Activated B cell treated with CpG ODN at 0.5 μM for 24 hours (primary cell): ENCODE results near the gene MYO18A. TPM values are rescaled to one million over a fixed set of nuclear protein-coding genes. Genes with fewer than 3 reads are reported as not detected.

Source experiments
- ATAC-seq: fragments of 200-7000 bp; cut with Tn5 transposase; one replicate; pipeline ENCODE4 v1.10.0; 2021; ENCODE audit warnings: low read depth, mild to moderate bottlenecking, moderate library complexity
- CTCF ChIA-PET: fragments of 350-600 bp; sonication (Branson Sonifier 250); formaldehyde crosslinking; loops from one replicate; lab custom pipeline; 2021; ENCODE audit warnings: antibody characterized with exemption; lab: Charles Lee
- POLR2A ChIA-PET: fragments of 350-600 bp; sonication (Branson Sonifier 250); formaldehyde crosslinking; loops from one replicate; lab custom pipeline; 2021; ENCODE audit warnings: antibody characterized with exemption; lab: Charles Lee
- DNase-seq: peaks from one replicate; pipeline ENCODE4 v3.0.0; 2022
- H3K27ac Mint-ChIP-seq: one replicate; pipeline ENCODE4 v1.8.0; 2020; ENCODE audit warnings: mixed read lengths
- H3K27me3 Mint-ChIP-seq: one replicate; pipeline ENCODE4 v1.8.0; 2021; ENCODE audit warnings: mixed read lengths
- H3K36me3 Mint-ChIP-seq: one replicate; pipeline ENCODE4 v1.8.0; 2021; ENCODE audit warnings: low read depth, mixed read lengths
- H3K4me1 Mint-ChIP-seq: one replicate; pipeline ENCODE4 v1.8.0; 2021; ENCODE audit warnings: mixed read lengths
- H3K4me3 Mint-ChIP-seq: one replicate; pipeline ENCODE4 v1.8.0; 2020; ENCODE audit warnings: mild to moderate bottlenecking, mixed read lengths
- H3K9me3 Mint-ChIP-seq: one replicate; pipeline ENCODE4 v1.8.0; 2020; ENCODE audit warnings: mixed read lengths
- intact Hi-C: fragments of 100-400 bp; cut with micrococcal nuclease; formaldehyde crosslinking; loops from one replicate; pipeline ENCODE4 v1.15.1; 2024
- total RNA-seq: library from RNA; stranded (reverse); gene quantifications from 2 replicates; pipeline ENCODE4 v1.2.3, GENCODE V29; 2022
- TF ChIP-seq, protein P1 (sequence below): fragments of 200-600 bp; IDR thresholded peaks from one replicate; pipeline ENCODE4 v1.8.0; 2022; ENCODE audit warnings: antibody characterized with exemption, mild to moderate bottlenecking

MYO18A gene
- total RNA-seq, 1 donor from 2014 or later: 79.8 TPM

DNA sequence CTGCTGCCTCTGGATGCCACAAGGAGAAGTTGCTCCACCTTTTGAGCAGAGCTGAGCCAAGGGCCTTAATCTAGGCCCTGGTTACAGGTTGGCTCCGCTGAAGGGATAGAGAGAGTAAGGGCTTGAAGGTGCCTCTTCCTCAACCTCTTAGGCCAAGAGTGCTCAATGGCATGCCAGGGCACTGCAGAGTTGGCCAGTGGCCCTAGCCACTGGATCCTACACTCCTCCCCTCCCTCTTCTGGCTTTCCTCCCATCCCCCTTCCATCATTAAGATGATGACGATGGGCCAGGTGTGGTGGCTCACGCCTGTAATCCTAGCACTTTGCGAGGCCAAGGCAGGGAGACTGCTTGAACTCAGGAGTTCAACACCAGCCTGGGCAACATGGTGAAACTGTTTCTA, 50.5 kb downstream of the MYO18A start:
- ChIA-PET CTCF (interaction anchor here (0.9 to 1.8 kb wide), 6 partner anchors 10 to 164 kb away, joined by 3 to 5 read pairs (median 3); partner anchors contain the start of gene MYO18A), POLR2A (interaction anchor here (1.0 kb wide), 1 partner anchor 10 kb away, joined by 7 read pairs; no protein-coding TSS in a partner anchor)
- DNase-seq (no peak), ATAC-seq (no peak)
- no peak overlapping the region for H3K4me3 Mint-ChIP-seq
- H3K36me3 Mint-ChIP-seq: peaks cover 30% of the 10 kb centered on the region
- peaks cover 11% of the 10 kb centered on the region for H3K4me1 Mint-ChIP-seq
- TF ChIP-seq, protein P1, sequence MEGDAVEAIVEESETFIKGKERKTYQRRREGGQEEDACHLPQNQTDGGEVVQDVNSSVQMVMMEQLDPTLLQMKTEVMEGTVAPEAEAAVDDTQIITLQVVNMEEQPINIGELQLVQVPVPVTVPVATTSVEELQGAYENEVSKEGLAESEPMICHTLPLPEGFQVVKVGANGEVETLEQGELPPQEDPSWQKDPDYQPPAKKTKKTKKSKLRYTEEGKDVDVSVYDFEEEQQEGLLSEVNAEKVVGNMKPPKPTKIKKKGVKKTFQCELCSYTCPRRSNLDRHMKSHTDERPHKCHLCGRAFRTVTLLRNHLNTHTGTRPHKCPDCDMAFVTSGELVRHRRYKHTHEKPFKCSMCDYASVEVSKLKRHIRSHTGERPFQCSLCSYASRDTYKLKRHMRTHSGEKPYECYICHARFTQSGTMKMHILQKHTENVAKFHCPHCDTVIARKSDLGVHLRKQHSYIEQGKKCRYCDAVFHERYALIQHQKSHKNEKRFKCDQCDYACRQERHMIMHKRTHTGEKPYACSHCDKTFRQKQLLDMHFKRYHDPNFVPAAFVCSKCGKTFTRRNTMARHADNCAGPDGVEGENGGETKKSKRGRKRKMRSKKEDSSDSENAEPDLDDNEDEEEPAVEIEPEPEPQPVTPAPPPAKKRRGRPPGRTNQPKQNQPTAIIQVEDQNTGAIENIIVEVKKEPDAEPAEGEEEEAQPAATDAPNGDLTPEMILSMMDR: no peak
- no peaks in the 10 kb centered on the region for H3K27me3 Mint-ChIP-seq
- intact Hi-C loops: no loop called here
- no peak overlapping the region for H3K27ac Mint-ChIP-seq
- no peaks in the 10 kb centered on the region for H3K9me3 Mint-ChIP-seq

DNA sequence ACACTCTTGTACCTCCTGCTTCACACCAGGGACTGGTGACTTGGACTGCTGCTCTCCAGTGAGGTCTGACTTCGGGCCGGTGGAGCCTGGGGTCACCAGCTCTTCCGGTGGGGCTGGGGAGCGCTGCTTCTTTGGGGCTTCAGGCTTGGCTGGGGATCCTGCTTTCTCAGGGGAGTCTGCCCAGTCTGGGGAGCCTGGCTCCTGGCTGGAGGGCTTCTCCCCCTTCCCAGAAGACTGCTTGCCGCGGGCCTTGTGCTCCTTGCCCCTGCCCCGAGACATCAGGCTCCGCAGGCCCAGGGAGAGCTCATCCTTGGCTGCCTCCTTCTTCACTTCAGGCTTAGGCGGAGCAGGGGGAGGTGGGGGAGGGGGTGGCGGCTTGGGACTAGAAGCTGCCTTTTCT, 52.4 kb downstream of the MYO18A start:
- intact Hi-C loops: no loop called here
- H3K4me1 Mint-ChIP-seq: peaks cover 10% of the 10 kb centered on the region
- TF ChIP-seq, protein P1: no peak
- DNase-seq (no peak), ATAC-seq (no peak)
- H3K27me3 Mint-ChIP-seq: no peaks in the 10 kb centered on the region
- no peak overlapping the region for H3K27ac Mint-ChIP-seq
- peaks cover 23% of the 10 kb centered on the region for H3K36me3 Mint-ChIP-seq
- no peaks in the 10 kb centered on the region for H3K9me3 Mint-ChIP-seq
- no peak overlapping the region for H3K4me3 Mint-ChIP-seq
- ChIA-PET CTCF (interaction anchor here (0.9 to 1.2 kb wide), 3 partner anchors 11 to 162 kb away, joined by 3 to 4 read pairs (median 3); no protein-coding TSS in a partner anchor), POLR2A (interaction anchor here (1.1 to 1.6 kb wide), 2 partner anchors 10 to 17 kb away, joined by 3 to 7 read pairs; no protein-coding TSS in a partner anchor)

DNA sequence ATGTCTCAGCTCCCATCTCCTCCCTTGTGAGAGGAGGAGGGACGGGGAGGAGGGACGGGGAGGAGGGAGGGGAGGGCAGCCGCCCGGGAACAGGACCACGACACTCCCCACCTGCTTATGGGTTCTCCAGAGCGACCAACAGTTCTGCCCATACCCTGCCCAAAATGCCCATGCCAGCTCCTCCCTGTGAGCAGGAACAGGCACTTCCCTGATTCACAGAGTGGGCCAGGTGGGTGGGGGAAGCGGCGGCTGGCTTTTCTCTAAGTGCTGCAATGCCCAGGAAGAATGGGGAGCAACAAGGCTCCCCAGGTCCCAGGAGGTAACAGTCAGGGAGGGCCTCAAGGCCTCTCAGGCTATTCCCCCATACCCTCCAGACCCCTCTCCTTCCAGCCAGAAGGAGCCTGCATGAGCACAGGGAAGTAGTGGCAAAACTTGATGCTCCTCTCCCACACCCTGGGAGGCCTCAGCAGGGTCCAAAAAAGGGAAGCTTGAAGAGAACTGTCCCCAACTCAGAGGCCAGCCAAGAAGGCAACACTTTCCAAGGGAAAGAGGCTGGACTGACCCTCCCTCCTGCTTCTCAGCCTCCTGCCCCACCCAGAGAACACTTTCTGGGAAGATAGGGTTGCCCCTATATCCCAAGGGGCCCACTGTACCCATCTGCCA, 53.8 kb downstream of the MYO18A start:
- no peak overlapping the region for H3K4me3 Mint-ChIP-seq
- no peak for ATAC-seq
- no peak overlapping the region for H3K27ac Mint-ChIP-seq
- intact Hi-C loops: no loop called here
- peaks cover 3% of the 10 kb centered on the region for H3K4me1 Mint-ChIP-seq
- H3K9me3 Mint-ChIP-seq: no peaks in the 10 kb centered on the region
- CTCF ChIA-PET: interaction anchor here (3.0 kb wide), 1 partner anchor 52 kb away, joined by 42 read pairs; the partner anchor contains the start of gene MYO18A
- peaks cover 20% of the 10 kb centered on the region for H3K36me3 Mint-ChIP-seq
- POLR2A ChIA-PET: interaction anchor here (1.4 kb wide), 1 partner anchor 14 kb away, joined by 7 read pairs; no protein-coding TSS in a partner anchor
- TF ChIP-seq, protein P1: no peak
- no peaks in the 10 kb centered on the region for H3K27me3 Mint-ChIP-seq
- DNase-seq: no peak

DNA sequence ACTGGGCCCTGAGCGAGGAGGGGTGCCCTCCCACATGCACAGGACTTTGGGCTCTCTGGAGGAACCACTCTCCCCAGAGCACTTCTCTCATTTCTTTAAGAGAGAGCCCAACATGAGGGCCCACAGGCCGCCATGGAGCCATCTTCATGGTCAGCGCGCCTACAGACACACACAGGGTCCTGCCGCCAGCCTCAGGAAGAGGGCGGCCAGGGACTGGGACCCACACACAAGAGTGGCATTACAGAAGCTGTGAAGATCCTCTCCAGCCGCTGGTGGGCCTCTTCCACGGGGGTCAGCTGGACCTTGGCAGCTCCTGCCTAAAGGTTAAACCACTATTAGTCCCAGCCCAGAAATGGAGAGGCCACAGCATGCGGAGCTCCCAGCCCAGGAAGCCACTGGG, 54.5 kb downstream of the MYO18A start:
- CTCF ChIA-PET: interaction anchor here (0.7 to 3.4 kb wide), 5 partner anchors 9 to 411 kb away, joined by 3 to 61 read pairs (median 5); partner anchors contain the start of gene MYO18A
- ATAC-seq: no peak

More for the DNA sequence above, 54.5 kb downstream of the MYO18A start:
- DNase-seq: no peak
- Mint-ChIP-seq H3K27ac (no peak overlapping the region), H3K9me3 (no peaks in the 10 kb centered on the region), H3K36me3 (peaks cover 21% of the 10 kb centered on the region), H3K27me3 (no peaks in the 10 kb centered on the region), H3K4me1 (no peaks in the 10 kb centered on the region), H3K4me3 (no peak overlapping the region)
- TF ChIP-seq, protein P1: no peak
- POLR2A ChIA-PET: interaction anchor here (1.4 to 2.0 kb wide), 2 partner anchors 15 to 23 kb away, joined by 7 to 9 read pairs; no protein-coding TSS in a partner anchor
- intact Hi-C loops: no loop called here
